GM19023 (cell line): ENCODE measurements around the gene COL1A2.

Source experiments
- ATAC-seq: cut with Tn5 transposase; IDR thresholded peaks from one replicate; pipeline ENCODE4 v1.9.1; 2021; ENCODE audit warnings: mild to moderate bottlenecking, moderate library complexity; ENCODE audit not compliant: unreplicated experiment

COL1A2 gene

DNA sequence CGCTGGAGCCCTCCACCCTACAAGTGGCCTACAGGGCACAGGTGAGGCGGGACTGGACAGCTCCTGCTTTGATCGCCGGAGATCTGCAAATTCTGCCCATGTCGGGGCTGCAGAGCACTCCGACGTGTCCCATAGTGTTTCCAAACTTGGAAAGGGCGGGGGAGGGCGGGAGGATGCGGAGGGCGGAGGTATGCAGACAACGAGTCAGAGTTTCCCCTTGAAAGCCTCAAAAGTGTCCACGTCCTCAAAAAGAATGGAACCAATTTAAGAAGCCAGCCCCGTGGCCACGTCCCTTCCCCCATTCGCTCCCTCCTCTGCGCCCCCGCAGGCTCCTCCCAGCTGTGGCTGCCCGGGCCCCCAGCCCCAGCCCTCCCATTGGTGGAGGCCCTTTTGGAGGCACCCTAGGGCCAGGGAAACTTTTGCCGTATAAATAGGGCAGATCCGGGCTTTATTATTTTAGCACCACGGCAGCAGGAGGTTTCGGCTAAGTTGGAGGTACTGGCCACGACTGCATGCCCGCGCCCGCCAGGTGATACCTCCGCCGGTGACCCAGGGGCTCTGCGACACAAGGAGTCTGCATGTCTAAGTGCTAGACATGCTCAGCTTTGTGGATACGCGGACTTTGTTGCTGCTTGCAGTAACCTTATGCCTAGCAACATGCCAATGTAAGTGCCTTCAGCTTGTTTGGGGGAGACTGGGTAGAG lies at the start of gene COL1A2:
COL1A2 (plus strand) TSS at position 459 of the 704 bp plus-strand sequence; CDS start at position 596, 137 bp downstream.
- ATAC-seq = no peak

DNA sequence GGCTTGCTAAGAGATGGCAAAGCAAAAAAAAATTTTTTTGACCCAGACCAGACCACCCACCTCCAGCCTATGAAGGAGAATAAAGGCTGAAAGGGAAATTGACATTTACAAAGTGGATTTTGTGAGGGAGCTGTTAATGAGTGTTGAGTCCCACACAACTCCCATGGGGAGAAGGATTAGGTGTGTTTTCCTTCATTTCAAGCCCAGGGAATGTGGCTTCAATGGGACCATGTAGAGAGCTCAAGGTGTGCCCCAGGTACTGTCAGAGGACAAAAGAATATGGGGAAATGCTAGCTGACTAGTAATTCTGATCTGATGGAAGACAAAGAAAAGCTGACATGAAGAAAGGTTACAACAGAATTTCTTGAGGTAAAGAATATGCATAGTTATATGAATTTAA lies 48.8 kb upstream of the COL1A2 start:
- ATAC-seq = no peak

DNA sequence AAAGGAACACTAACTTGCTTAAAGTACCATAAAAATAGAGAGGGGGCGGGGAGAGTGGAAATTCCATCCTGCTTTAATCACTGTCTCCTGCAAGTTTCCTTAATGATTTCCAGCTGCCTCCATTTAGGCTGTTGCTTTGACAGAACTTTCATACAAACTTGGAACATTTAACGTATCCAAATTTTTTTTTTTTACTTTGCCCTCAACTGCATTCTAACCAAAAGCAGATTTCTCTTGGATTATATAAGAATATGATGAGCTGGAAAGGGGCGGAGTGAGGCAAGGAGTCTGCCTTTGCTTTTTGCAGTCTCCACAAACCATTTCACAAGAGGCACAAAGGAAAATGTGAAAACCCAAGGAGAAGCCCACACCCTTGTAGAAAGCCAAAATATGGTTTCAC lies 46.6 kb upstream of the COL1A2 start:
- ATAC-seq = no peak

DNA sequence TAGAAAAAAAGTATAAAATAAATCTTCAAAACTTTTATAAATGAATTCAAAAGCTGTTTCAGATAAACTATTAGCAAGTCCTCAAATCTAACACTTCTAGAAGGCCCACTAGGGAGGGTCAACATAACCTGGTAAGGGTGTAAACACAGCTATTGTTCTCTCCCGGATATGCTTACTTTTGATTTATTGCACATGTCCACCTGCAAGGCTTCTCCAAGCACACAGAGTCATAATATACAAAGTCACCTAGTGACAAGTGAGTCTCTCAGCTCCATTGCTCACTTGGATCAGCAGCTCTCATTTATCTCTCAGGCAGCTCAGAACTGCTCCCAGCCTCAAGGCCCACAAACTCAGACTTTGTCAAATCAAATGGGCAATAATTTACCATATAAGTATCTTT lies 44.0 kb upstream of the COL1A2 start:
- no peak for ATAC-seq

DNA sequence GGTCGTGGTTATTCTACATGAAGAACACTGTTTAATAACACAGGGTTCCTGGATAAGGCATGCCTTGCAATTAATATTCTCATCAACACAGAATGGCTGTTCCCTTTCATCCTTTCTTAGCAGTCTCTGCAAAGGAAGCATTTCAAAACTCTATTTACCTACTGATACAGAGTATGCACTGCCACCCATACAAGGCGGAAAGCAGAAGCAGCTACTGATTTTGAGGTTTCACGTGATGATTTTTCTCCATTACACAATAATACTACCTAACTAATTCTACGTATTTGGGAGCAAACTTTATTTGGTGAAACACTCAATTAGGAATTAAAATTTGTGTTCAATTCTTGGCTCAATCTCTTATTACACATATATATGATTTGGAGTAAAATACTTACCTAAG lies 43.0 kb upstream of the COL1A2 start:
- ATAC-seq = no peak

DNA sequence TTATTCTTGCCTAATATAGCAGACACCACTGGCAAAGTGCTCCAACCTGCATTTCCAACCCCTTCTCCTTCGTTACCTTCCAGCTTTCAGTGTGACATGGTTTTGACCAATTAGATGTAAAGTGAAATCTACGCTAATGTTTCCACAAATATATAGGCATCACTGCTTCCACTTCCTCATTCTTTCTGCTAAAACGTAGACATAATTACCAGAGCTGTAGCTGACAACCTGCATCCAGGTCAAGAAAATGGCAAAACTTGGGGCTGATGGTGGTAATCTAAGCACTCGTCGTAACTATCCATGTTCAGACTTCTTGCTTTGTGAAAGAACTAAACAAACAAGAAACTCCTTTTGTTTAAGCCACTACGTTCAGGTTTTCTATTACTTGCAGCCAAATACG lies 41.8 kb upstream of the COL1A2 start:
- ATAC-seq = no peak

DNA sequence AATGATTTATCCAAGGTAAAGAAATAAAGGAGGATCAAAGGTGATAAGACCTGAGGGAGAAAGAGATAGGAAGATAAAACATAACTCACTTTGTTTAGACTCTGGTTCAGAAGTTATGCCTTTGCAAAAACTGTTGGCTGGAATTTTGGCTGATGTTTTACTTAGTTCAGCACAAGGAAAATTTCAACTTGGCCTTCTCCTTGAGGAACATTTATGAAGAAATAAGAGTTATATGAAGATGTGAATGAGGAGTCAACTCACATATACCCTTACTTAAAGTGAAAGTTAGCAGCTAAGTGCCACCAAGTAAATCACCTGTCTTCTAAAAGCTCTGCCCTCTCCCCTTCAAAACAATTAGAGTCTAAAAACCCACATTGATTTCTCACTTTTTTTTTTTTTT lies 39.7 kb upstream of the COL1A2 start:
- no peak for ATAC-seq

DNA sequence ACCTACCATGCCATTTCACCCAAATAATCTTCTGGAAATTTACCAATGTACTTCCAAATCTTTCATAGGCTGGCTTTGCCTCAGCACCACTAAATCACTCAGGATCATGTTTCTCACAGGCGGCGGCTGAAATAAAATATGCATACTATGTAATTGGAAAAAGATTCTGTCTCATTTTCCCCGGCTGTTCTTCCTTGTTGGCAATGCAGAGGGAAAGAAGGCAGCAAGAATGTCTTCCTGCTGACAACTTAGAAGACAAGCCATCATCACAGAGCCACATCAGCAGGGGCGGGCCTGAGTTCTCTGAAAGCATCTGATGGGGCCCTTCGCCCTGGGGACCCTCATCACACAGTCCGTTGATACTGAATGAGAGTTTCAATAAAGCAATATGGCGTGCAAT lies 39.2 kb upstream of the COL1A2 start:
- no peak for ATAC-seq

DNA sequence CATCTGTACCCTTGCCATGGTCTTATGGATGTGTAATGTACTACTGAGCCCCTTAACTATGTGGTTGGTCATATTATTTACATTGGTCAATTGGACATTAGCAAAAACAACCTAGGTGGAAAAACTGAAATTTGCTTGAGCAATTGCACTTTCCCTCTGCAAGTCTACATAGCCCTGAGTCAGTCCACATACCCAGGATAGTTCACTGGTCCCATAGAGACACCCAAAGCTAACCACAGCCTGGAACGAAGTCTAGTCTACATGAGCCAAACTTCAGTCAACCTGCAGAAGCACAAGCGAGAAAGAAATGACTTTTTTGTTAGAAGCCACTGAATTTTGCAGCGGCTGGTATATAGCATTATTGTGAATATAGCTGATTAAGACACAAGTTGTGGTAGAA lies 37.6 kb upstream of the COL1A2 start:
- ATAC-seq = no peak

DNA sequence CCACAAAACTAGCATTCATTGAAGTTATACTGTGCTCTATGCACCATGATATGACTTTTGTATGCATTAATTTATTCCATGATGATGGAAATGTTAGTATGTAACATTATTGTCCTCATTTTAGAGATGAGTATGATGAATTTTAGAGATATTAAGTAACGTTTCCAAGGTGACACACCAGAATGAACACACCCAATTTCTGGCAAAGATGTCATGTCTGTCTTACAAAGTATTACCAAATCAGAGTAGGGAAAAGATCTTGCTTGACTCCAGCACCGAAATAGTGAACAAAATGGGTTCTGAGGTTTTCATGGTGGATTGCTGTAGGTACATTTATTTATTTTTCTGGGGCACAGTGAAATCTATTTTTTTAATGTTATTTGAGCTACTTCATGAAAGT lies 33.8 kb upstream of the COL1A2 start:
- ATAC-seq = no peak

DNA sequence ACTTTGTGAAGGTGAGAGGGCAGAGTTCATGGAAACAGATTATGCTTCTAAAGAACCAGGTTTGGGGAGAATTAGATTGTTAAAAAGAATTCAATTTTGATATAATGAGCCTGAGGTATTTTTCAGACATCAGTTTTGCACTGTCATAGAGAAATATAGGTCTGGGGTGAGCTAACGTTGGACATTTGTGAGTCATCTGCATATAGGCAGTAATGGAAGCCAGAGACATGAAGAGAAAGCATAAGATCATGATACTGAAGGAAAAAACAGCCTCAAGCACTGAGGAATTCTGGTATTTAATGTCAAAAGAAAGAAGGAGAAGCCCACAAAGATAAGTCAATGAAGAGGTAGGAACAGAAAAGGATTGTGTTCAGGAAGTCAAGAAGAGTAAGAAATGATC lies 32.4 kb upstream of the COL1A2 start:
- no peak for ATAC-seq

DNA sequence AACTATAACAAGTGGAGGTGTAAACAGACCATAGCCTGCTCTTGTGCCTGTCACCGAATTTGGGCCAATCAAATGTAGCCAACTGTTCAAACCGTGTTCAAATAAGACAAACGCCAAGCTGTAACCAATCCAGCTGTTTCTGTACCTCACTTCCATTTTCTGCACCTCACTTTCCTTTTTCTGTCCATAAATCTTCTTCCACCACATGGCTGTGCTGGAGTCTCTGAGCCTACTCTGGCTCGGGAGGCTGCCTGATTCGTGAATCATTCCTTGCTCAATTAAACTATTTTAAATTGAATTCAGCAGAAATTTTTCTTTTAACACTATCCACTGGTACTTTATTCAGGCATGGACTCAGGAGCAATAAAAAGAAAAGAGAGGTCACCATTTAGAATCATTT lies 29.9 kb upstream of the COL1A2 start:
- ATAC-seq = no peak

DNA sequence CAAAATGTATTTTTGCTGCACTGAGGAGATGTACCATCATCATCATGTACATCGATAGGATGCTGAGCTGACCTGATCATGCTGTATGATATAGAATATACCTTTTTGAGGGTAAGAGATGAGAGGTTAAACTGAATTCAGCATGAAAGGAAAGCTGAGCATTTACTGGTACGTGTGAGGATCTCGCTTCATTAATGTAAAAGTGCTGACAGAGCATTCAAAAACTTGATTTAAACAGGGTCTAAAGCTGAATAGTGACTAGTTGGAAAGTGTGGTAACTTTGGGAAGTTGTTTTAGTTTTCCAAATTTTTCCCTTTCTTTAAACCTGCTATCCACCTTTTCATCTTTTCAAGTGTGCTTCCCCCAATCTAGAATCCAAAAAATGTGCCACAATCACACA lies 28.5 kb upstream of the COL1A2 start:
- no peak for ATAC-seq

DNA sequence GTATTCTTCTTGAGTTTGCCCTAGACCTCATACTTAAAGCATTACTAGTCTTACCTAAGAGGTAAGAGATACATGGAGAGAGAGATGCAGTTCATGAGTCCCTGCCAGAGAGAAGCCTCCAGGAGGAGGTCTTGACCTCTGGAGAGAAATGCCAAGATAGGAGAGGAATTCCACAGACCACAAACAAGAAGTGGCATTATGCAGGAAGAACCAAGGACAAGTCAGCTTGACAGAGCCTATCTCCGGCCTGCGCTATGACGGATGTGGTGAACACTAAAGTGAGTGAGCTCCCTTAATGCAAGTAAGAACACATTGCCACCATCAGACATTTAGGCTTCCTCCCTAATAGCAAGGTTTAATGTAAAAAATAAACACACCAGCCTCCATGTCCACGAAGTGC lies 27.9 kb upstream of the COL1A2 start:
- no peak for ATAC-seq

DNA sequence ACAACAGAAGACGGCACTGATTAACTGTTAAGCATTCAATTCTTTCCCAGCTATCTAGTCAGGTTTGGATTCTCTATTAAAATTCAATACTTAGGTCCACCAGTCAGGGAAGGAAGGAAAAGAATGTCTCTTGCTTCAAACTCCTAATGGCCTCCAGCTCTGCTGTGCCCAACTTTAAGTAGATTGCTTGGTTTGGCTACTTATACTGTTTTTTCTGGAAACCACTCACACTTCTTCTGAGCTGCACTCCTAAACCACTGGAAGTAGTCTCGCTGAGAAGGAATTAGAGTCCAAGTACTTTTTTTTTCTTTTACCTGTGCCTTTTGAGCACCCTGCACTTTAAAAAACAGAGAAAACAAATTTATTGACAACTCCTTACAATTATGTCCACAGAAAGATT lies 26.7 kb upstream of the COL1A2 start:
- ATAC-seq = no peak

DNA sequence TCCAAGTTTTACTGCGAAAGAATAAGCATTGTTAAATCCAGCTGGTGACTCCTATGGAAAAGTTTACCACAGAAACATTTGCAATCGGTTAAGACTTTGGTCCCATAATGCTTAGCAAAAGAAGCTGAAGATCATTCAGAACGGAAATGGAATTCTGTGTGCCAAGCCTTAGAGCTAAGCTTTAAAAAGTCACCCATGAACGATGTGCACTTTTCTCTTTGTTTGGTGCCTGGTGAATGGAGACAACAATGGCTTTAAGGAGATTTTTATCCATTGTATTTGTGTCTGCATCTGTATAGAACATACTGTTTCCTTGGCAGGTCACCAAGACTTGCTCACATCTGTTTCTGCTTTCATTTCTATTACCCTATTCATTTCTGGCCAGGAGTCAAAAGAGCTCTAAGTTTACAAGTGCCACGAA lies 26.3 kb upstream of the COL1A2 start:
- ATAC-seq = no peak

DNA sequence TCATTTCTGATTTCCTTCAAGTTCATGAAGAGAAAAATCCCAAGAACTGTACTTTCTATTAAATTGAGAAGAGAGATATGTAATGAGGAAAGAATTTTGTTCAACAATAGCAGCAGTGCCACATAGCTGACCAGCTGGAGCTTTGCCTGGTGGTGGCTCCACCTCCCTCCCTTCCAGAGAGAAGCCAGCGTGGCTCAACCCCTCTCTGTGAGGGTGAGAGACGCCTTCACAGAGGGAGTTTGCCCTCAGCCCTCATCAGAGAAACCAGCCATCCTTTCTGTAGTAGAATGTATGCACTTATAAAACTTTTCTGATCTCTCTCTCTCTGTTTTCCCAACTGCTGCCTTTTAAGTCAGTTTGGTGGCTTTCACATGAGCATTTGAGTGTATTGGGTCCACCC lies 20.5 kb upstream of the COL1A2 start:
- no peak for ATAC-seq

DNA sequence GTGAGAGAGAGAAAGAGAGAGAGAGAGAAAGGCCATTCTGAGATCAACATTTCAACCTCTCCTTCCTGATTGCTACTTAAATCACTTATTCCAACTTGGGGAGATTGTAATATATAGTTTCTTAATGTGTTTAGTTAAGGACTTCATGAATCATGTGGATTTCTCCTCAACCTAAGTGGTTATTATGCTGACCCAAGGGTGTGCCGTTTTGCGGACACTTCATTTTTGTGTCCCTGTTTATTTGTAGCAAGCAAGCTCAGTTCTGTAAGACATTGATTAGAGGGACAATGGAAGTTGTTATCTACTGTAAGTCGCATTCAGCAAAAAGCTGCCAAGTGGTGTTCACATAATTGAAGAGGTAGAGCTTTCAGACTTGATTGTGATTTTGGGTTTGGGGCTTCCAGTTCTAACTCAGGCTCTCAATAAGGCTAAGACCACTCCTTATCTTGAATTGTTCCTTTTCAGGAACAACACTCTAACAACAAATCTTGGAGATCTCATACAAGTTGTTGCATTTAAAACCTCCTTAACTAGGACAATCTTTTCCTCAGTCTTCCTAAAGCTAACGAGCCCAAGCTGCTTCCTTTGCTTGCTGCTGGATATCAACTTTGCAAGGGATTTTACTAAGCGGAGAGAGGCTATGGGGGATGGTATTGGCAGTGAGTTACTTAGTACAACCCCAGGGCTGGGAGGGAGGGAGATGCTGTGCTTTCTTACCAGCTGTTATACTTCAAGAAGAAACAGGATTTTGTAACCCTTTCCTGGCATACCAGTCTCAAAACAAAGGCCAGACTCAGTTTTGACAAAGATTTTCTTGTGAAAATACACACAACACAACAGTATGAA lies 19.8 kb upstream of the COL1A2 start:
- ATAC-seq = no peak

DNA sequence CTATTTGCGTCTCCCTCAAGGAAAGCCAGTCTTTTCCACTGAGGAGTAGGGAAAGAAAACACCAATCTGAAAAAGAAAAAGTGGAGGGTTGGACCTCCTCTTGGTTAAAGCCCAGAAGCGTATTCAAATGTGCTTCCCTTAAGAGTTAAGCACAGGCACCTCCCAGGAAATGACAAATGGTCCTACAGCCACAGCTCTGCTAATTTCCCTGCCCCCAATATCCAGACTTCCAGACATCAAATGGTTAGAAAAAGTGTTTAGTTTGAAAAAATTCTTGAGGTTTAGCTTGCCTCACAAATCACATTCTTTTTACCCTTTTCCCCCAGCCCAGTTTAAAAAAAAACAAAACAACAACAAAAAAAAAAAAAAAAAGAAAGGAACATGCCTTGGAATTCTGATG lies 19.0 kb upstream of the COL1A2 start:
- ATAC-seq = no peak

DNA sequence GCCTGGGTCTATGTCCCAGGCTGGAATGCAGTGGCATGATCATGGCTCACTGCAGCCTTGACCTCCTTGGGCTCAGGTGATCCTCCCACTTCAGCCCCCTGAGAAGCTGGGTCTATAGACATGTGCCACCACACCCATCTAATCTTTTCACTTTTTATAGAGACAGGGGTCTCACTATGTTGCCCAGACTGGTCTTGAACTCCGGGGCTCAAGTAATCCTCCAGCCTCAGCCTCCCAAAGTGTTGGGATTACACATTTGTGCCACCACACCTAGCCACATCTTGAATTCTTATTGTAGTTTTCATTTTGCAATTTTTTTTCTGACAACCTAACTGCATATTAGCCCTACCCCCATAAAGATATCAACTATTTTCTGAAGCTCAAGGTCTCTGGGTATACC lies 18.4 kb upstream of the COL1A2 start:
- ATAC-seq = no peak

DNA sequence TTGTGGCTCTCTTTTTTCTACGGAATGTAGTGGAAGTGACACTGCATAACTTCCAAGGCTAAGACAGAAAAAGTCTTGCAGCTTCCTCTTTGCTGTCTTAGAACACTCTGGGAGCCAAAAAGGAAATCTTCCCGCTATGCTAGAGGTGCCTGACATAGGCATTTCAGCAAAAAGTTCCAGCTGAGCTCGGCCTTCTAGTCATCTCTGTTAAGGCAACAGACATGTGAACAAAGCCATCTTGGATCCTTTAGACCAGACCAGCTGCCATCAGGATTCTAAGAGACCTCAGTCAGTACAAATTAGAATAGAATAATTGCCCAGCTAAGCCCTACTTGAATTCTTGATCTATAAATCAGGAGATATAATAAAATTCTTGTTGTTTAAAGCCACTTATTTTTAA lies 16.3 kb upstream of the COL1A2 start:
- ATAC-seq = no peak

DNA sequence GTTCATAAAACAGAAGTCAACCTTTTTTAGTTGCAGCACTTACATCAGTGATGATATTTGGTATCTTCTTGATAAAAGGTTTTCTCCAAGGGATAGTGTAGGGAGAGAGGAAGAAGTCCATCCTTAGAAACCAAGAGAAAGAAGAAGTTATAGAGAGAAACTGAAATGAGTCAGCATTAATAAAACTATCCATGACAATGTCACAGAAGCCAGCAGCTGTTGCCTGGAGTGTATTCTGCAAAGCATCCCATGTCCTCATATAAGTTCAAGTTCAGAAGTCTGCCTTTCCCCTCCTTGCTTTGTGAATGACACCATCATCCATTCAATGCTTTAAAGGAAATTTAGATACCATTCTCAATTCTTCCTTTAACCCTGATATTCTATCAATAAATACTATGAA lies 14.4 kb upstream of the COL1A2 start:
- no peak for ATAC-seq

DNA sequence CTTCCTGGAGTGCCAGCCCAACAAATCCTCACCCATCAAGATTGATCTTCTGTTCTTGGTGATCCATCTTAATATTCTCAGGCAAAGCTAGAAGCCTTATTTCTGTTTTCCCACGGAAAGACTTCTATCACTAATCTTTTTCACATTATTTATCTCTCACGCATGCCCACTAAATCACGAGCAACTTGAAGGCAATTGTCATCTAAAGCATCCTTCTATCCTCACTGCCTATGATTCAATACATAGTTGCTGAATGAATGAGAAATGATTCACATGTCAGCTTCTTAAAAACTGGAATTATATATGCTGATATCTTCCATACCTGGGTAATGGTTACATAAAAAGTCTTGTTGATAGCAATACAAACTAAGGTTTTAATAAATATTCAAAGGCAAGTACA lies 12.6 kb upstream of the COL1A2 start:
- ATAC-seq = no peak
